Measurements from ENCODE around the gene CD99L2.
"Not testable (repeated sequence)": the region's sequence is repeated elsewhere in the genome, so short reads cannot be mapped to it uniquely, and the experiment has no call there.

CD99L2 gene

GRCh38 chrX:150849486-150849885 lies 49.0 kb downstream of the CD99L2 start:
- no peak for DNase-seq

GRCh38 chrX:150848914-150849365 lies 49.5 kb downstream of the CD99L2 start:
- no peak for DNase-seq

DNA sequence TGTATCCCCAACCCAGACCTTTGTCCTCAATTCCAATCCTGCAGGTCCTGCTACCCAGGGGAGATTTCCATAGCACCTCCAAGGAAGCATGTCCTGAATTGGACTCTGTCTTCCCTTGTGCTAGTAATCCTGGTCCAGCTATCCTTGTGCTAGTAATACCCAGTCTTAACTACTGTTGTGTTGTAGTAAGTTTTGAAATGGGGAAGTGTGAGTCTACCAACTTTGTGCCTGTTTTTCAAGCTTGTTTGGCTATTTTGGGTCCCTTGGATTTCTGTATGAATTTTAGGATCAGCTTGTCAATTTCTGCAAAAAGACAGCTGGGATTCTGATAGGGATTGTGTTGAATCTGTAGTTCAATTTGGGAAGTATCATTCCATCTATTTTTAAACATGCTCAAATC lies 51.4 kb downstream of the CD99L2 start:
- DNase-seq: no peak

- no peak for DNase-seq
Measured at GRCh38 chrX:150846130-150846529, 52.3 kb downstream of the CD99L2 start.

- DNase-seq: no peak
Measured at GRCh38 chrX:150845091-150845490, 53.4 kb downstream of the CD99L2 start.

DNA sequence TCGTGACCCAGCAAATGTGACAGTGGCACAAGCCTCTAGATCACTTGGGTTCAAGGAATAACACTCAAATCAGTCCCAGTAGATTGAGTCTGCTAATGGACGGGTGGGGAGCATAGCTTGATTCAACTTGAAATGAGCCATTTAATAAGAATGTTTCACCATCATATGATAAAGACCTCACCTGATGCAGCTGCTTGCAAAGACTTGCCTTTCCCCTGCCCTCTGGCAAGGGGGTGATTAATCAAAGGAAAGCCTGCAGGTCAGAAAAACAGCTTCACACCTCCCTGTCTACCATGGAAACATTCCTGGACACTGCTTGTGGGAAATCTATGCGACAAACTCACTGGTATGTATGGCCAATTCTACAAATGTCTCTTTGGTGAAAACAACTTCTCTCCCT lies 54.5 kb downstream of the CD99L2 start:
- DNase-seq: no peak

DNA sequence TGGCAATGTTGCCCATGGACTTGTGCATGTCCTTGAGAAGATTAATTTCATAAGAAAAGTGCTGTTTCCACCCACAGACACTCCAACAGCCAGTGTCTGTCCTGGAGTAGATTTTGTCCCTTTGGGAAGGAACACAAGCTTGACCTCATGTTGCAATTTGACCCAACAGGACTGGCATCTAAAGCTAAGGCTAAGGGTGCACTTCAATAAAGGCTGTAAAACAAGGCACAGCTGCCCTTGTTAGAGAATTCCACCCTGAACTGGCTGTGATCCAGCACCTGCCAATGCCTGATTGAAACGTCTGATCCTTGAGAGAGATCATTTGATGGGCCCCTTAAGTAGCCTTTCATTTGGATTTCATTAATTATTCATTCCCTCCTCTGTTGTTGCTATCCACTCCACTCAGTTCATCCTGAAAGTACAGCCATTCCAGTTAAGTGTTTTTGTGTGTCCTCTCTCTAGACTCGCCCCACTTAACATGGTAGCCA lies 56.2 kb downstream of the CD99L2 start:
- no peak for DNase-seq

GRCh38 chrX:150841456-150842197 lies 56.8 kb downstream of the CD99L2 start:
- DNase-seq: no peak

- no peak for DNase-seq
Measured at GRCh38 chrX:150837845-150838244, 60.6 kb downstream of the CD99L2 start.

DNA sequence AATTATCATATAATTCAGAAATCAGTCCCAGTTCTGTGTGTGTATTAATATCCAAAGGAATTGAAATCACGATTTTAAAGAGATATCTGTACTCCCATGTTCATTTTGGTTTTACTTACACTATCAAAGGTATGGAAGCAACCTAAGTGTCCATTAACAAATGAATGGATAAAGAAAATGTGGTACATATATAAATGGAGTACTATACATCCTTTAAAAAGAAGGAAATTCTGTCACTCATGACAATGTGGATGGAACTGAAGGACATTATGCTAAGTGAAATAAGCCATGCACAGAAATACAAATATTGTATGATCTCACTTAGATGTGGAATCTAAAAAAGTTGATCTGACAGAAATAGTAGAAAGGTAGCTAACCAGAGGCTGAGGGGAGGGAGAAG lies 63.8 kb downstream of the CD99L2 start:
- DNase-seq: no peak

- DNase-seq: no peak
Measured at GRCh38 chrX:150833454-150834056, 64.9 kb downstream of the CD99L2 start.

GRCh38 chrX:150831863-150832262 lies 66.6 kb downstream of the CD99L2 start:
- DNase-seq: no peak

GRCh38 chrX:150828785-150829184 lies 69.7 kb downstream of the CD99L2 start:
- no peak for DNase-seq

- not testable (repeated sequence) for DNase-seq
Measured at GRCh38 chrX:150824352-150824751, 74.1 kb downstream of the CD99L2 start.

- not testable (repeated sequence) for DNase-seq
Measured at GRCh38 chrX:150823826-150824225, 74.6 kb downstream of the CD99L2 start.

DNA sequence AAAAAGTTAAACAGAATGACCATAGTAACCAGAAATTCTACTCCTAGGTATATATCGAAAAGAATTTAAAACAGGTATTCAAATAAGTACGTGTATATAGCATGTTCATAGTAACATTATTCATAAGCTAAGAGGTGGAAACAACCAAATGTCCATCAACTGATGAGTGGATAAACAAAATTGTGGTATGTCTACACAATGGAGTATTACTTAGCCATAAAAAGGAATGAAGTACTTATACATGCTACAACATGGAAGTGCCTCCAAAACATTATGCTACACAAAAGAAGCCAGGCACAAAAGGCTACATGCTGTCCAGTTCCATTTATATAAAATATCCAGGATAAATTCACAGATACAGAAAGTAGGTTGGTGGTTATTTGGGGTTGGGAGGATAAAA lies 76.5 kb downstream of the CD99L2 start:
- DNase-seq: no peak

DNA sequence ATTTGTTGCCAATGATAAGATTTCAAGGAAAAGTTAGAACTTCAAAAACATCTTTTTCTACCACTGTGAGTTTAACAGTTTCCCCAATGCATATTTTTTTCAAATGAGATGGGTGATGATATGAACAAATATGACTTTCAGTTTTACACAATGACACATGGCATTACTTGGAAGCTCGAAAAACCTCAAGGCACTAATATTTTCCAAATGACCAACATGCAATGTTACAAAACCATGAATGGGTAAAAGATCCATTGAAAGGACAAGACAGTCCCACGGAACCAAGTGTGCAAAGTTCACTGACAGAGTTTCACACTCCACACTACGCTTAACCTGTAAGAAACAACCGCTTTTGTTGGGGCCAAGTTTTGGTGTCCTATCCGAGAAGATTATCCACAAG lies 84.5 kb downstream of the CD99L2 start:
- DNase-seq: no peak

DNA sequence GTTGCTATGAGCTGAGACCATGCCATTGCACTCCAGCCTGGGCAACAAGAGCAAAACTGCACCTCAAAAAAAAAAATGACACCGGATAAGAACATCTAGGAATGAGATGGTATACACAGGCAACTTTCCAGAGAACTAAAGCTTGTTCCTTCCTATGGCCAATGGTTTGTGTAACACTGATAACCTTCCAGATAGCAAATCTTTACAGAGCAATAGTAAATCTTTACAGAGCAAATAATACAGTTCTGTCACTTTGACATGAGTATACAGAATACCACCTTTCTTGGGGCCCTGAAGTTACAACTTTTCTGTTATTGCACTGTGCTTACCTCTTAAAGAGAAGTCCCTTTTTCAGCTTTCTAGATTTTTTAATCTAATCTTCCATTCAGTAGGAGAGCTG lies 91.6 kb downstream of the CD99L2 start:
- DNase-seq: no peak

GRCh38 chrX:150805736-150806135 lies 92.7 kb downstream of the CD99L2 start:
- no peak for DNase-seq

GRCh38 chrX:150792949-150793527 lies 105.4 kb downstream of the CD99L2 start:
- no peak for DNase-seq

- no peak for DNase-seq
Measured at GRCh38 chrX:150790021-150790420, 108.4 kb downstream of the CD99L2 start.

- no peak for DNase-seq
Measured at GRCh38 chrX:150781677-150782076, 116.8 kb downstream of the CD99L2 start.

GRCh38 chrX:150779385-150779784 lies 119.1 kb downstream of the CD99L2 start:
- DNase-seq: no peak

DNA sequence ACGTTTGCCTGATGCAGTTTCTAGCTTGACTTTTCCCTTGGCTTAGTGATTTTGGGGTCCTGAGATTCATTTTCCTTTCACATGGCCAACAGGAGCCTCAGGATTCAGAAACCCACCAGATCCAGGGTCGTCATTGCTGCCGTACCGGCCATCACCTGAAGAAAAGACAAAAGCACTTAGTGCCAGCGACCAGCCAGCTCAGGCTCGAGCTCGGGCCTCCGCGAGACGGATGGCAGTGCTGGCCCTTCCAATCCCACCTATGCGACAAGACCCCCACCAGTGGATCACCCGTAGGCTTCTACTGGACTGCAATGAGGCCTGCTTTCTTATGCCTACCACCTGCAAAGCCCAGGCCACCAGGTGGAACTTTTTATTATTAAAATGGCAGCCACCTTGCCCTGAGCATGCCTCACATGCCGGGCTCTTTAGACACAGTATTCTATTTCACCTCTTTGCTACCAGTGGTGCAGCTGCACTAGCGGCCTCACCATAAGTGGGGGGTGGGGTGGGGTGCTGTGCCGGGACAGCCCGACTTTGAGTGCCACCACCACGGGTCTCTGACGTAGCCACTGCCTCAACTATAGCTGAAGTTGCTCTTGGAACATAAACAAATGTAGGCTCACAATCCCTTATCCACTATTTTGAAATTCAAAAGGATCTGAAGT lies 121.0 kb downstream of the CD99L2 start:
- DNase-seq: no peak
